ENCODE data around the gene TATDN3.
"Not testable (repeated sequence)": the region's sequence is repeated elsewhere in the genome, so short reads cannot be mapped to it uniquely, and the experiment has no call there.

The TATDN3 gene

GRCh38 chr1:212777151-212777550 is 14.5 kb upstream of the TATDN3 start:
- DNase-seq: no peak

GRCh38 chr1:212779086-212779485 is 12.6 kb upstream of the TATDN3 start:
- DNase-seq: not testable (repeated sequence)

DNA sequence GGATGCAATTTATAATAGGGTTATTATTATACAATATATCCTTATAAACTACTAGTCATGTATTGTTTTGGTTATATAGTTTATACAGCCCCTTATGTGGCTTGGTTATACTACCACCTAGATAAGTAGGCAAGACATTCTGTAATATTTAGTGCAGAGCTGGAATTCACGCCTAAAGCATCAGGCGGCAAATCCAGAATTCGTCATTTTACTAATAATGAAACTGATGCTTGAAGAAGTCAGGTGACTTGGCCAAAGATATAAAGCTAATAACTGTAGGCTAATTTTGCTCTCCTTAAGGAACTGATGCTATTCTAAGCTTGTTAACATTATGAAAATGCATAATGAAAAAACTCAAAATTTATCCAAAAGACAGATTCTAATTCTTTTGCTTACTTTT is 10.9 kb upstream of the TATDN3 start:
- DNase-seq: no peak

DNA sequence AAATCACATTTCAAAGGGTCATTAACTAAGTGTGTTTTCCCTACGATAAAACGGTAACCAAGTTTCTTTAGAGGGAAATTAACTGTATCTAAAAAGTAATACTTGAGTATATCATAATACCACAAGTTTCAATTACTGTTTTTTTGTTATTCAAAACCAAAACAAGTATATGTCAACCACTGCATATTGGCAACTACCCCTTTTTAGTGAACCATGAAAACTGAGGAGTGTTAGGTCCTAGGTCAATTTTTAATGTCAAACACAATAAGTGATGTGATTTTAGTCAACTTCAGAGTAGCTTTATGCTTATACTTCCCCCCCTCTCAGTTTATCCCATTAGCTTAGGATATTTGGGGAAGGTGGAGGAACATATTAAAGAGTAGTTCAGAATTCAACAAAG is 10.5 kb upstream of the TATDN3 start:
- no peak for DNase-seq

GRCh38 chr1:212782422-212783154 is 9.1 kb upstream of the TATDN3 start:
- peak; percentile 12 to 39 for DNase-seq

DNA sequence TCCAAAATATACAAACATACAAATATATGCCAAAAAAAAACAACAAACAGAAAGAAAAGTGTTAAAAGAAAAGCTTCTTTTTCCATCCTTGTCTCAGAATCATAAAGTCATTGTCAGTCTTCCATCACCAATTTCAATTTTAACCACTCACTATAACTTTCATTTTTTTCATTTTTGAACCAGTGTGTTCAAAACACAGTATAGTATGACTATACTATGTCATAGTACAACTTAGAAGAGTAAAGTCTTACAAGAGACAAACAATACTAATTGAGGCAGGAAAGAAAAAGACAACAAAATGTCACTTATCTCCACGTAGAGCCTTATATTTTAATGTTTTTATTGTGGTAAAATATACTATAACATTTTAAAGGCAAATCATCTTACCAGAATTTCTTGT is 7.7 kb upstream of the TATDN3 start:
- DNase-seq: no peak

GRCh38 chr1:212785871-212786270 is 5.8 kb upstream of the TATDN3 start:
- DNase-seq: no peak

DNA sequence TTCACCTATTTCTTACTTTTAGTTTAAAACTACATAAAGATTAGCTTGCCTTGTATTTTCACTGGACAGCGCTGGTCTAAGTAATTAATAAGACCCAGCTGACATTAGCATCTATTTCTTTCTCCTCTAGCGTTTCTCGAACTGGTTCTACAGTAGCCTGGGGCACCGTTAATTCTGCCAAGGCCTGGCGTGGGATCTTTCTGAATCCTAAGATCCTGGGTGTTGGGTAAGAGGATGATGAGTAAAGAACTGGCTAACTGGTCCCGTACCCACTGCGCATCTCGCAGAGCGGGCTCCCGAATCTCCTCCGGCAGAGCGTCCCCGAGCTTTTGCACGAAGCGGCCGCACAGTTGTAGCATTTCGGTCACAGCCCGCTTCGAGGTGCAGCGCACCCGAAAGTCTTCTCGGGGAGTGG is 426 bp upstream of the TATDN3 start:
- no peak for DNase-seq

DNA sequence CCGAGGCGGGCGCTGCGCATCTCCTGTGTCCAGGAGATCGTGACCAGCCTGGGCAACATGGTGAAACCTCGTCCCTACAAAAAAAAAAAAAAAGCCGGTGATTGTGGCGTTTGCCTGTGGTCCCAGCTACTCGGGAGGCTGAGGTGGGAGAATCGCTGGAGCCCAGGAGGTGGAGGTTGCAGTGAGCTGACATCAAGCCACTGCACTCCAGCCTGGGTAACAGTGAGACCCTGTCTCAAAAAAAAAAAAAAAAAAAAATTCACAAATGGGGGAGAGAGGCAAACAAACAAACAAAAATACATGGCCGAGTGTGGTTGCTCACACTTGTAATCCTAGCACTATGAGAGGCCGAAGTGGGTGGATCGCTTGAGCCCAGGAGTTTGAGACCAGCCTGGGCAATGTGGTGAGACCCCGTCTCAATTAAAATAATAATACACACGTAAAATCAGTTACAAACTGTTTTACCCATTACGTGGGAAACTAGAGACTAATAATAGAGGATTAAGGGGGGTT is 758 bp downstream of the TATDN3 start:
- DNase-seq: no peak

DNA sequence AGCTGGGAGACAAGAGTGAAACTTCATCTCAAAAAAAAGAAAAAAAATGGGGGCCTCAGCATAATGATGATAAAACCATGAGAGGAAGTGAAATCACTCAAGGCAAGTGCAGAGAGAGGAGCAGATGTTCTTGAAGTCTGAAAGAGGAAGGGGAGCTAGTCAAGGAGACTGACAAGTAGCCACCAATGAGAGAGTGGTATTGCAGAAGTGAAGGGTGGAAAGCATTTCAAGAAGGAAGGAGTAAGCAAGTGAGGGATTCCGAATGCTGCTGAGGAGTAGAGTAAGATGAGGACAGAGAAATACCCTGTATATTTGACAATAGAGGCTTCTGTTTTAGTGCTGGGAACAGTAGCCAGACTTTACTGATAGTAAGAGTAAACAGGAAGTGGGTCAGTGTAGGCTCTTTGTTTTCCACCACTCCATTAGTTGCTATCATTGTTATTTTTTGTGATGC is 2.9 kb downstream of the TATDN3 start:
- peak; percentile 24 to 34 for DNase-seq

DNA sequence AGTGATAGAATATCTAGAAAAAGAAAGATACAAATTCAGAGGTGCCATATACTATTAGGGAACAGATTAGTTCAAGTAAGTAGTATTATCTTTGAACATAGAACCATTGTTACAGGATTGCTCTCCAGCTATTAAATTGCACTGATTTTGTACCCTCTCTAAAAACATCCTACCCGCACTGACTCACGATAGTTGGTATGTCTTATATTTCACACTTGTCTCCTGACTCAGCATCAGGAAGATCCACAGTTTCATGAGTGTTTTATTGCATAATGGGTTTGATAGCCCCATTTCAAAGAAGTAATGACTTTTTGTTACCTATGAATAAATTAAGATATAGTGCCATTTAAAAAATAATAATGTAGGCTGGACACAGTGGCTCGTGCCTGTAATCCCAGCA is 6.0 kb downstream of the TATDN3 start:
- no peak for DNase-seq

GRCh38 chr1:212805767-212806166 is 14.1 kb downstream of the TATDN3 start:
- no peak for DNase-seq

GRCh38 chr1:212814537-212815334 is 23.0 kb downstream of the TATDN3 start:
- DNase-seq: no peak

DNA sequence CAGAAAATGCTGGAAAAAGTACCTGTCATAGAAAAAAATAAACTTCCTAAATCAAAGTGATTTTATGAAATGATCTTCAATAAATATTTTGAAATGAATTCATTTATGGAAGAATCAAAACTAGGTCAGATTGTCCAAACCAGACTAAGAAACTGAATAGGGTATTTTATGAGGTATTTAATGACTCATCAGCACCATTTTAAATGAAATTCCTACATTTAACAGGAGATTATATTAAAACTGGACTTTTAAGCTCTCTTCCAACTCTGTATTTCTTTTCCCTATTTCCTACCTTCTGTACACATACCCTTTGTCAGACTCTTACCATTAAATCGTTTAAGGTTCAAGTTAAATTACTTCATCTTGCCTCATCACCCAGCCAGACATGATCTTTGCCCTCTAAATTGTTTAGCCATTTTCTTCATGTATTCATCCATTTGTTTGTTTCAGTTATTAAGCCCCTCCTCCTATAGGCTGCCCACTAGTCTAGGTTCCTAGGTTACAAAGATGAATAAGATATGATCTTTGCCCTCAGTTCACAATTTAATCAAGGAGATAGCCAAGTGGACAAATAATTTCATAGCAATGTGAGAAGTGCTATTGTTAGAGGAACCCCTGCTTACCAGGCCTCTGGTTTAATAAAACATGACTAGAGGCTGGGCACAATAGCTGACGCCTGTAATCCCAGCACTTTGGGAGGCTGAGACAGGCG is 25.0 kb downstream of the TATDN3 start:
- DNase-seq: no peak

- peak in 1 of 2 donors; percentile 9 for DNase-seq
These were observed 28.0 kb downstream of the TATDN3 start for GRCh38 chr1:212819726-212820125.

DNA sequence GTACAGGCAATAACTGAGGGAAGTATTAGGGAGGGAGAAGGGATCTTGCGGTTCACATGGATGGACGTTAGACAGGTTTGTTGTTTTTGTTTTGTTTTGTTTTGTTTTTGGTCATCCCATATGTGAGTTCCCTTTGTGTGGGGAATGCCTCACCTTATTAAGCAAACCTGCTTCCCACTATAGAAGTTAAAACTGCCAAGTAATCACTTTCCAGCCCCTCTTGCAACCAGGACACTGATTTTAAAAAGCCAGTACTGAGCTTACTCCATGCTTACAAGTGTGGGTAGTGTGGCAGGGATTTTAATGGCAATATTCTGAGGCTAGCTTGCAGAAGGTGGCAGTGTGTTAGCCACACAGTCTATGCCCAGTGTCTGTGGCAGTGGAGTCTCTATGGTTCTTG is 29.3 kb downstream of the TATDN3 start:
- no peak for DNase-seq

DNA sequence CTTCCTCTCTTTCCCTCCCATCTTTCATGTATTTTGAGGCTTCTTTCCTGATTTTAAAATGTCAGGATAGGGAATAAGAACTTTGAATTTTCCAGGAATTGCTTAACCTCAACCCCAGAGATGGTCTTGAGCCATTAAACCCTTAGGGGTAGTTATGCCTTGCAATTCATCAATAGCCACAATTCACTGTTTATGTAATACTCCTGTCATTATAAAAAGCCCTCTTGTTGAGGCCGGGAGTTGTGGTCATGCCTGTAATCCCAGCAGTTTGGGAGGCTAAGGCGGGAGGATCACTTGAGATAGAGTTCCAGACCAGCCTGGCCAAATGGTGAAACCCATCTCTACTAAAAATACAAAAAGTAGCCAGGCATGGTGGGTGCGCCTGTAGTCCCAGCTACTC is 31.3 kb downstream of the TATDN3 start:
- DNase-seq: no peak

DNA sequence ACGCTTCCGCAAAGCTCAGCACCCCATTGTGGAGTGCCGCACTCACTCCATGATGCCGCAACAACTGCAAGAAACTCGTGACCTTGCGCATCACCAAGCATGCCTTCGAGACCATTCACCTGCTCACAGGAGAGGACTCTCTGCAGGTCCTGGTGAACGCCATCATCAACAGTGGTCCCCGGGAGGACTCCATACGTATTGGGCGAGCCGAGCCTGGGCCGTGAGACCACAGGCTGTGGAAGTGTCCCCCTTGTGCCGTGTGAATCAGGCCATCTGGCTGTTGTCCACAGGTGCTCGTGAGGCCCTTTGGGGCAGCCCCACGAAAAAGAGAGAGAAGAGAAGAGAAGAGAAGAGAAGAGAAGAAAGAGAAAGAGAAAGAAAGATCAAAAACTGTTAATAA is 32.5 kb downstream of the TATDN3 start:
- no peak for DNase-seq

DNA sequence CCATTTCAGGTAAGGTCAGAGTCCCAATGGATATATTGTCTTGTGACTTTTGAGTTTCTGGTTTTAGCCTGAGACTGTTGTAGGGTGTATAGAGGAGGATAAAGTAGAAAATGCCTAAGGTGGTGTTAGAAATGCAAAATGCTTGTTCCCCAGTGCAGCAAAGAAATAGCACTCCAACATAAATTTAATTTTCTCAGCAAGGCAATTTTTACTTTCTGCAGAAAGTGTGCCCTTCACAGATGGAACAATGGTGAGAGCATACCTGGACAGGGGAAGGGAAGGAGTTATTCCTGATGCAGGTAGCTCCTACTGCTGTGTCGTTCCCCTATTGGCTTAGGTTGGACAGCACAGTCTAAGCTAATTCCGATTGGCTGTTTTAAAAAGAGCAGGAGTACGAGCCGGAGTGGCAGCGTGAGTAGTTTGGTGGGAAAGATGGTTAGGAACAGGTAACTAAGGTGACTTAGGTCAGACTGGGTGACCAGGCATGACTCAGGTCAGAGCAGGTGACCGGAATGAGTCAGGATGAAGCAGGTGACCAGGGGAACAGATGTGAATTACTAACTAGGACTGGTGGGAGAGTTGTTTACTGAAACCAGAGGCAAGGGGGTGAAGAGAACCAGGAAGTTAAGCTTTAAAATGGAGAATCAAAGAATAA is 34.2 kb downstream of the TATDN3 start:
- DNase-seq: no peak

DNA sequence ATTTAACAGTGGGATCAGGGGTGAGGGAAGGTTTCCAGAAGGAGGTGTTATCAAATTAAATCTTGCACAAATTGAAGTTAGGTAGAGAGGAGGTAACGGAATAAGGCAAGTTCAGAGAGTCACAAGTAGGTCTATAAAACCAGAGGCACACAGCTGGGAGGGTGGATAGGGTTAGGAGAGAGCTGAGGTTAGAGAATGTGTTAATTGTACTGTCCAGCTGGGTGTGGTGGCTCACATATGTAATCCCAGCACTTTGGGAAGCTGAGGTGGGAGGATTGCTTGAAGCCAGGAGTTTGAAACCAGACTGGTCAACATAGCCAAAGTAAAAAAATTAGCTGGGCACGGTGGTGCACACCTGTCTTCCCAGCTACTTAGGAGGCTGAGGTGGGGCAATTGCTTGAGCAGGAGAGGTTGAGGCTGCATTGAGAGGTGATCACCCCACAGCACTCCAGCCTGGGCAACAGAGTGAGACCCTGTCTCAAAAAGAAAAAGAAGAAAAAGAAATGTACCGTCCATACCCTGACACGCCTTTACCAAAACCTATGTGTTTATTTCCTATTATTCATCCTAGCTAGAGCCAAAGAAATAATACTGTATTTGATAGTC is 35.6 kb downstream of the TATDN3 start:
- DNase-seq: no peak

- no peak for DNase-seq
These were observed 36.2 kb downstream of the TATDN3 start for GRCh38 chr1:212827831-212828278.

- no peak for DNase-seq
These were observed 36.7 kb downstream of the TATDN3 start for GRCh38 chr1:212828395-212828794.
